Neural progenitor cell (in vitro differentiated cells): Measurements from ENCODE around the gene STK32B. TPM values are rescaled to one million over a fixed set of nuclear protein-coding genes. Genes with fewer than 3 reads are reported as not detected.

Source experiments
- DNase-seq: peaks from one replicate; pipeline ENCODE4 v3.0.0-alpha.2; 2016; ENCODE audit warnings: low spot score
- H2AFZ ChIP-seq: fragments of 200-600 bp; sonication (generic); replicated peaks from 2 replicates; pipeline ENCODE4 v1.6.1; 2016; ENCODE audit warnings: antibody characterized with exemption
- H3F3A ChIP-seq: fragments of 200-600 bp; sonication (generic); 2 replicates; pipeline ENCODE4 v1.6.1; 2016; ENCODE audit warnings: antibody characterized with exemption, low read depth
- H3K27ac ChIP-seq: fragments of 200-600 bp; sonication (generic); 2 replicates; pipeline ENCODE4 v1.5.1; 2016; ENCODE audit warnings: mild to moderate bottlenecking
- H3K27me3 ChIP-seq: fragments of 200-600 bp; sonication (generic); 2 replicates; pipeline ENCODE4 v1.6.1; 2016; ENCODE audit warnings: mild to moderate bottlenecking, moderate library complexity
- H3K36me3 ChIP-seq: fragments of 200-600 bp; sonication (generic); 2 replicates; pipeline ENCODE4 v1.5.1; 2016
- H3K4me1 ChIP-seq: fragments of 200-600 bp; sonication (generic); 2 replicates; pipeline ENCODE4 v1.6.1; 2016; ENCODE audit warnings: mixed run types
- H3K4me2 ChIP-seq: fragments of 200-600 bp; sonication (generic); 2 replicates; pipeline ENCODE4 v1.6.1; 2016
- H3K4me3 ChIP-seq: fragments of 200-600 bp; sonication (generic); 2 replicates; pipeline ENCODE4 v1.5.1; 2016
- H3K79me2 ChIP-seq: fragments of 200-600 bp; sonication (generic); 2 replicates; pipeline ENCODE4 v1.6.1; 2016; ENCODE audit warnings: low read depth
- H3K9ac ChIP-seq: fragments of 200-600 bp; sonication (generic); 2 replicates; pipeline ENCODE4 v1.6.1; 2016
- H3K9me3 ChIP-seq: fragments of 200-600 bp; sonication (generic); 2 replicates; pipeline ENCODE4 v1.5.1; 2016; ENCODE audit warnings: low read depth
- H4K20me1 ChIP-seq: fragments of 200-600 bp; sonication (generic); 2 replicates; pipeline ENCODE4 v1.6.1; 2016; ENCODE audit warnings: low read depth
- H3K27ac Mint-ChIP-seq: 3 replicates; pipeline ENCODE4 v1.8.0; 2021; ENCODE audit warnings: mixed read lengths
- H3K27me3 Mint-ChIP-seq: 2 replicates; pipeline ENCODE4 v1.8.0; 2022; ENCODE audit warnings: low read depth, mild to moderate bottlenecking, inconsistent platforms, moderate library complexity, mixed read lengths; ENCODE audit not compliant: insufficient read depth
- H3K36me3 Mint-ChIP-seq: 3 replicates; pipeline ENCODE4 v1.8.0; 2021; ENCODE audit warnings: mixed read lengths
- H3K4me1 Mint-ChIP-seq: 3 replicates; pipeline ENCODE4 v1.8.0; 2021; ENCODE audit warnings: mixed read lengths
- H3K4me3 Mint-ChIP-seq: 3 replicates; pipeline ENCODE4 v1.8.0; 2021; ENCODE audit warnings: mild to moderate bottlenecking, moderate library complexity, mixed read lengths
- H3K9me3 Mint-ChIP-seq: 3 replicates; pipeline ENCODE4 v1.8.0; 2020; ENCODE audit warnings: mixed read lengths
- EZH2 ChIP-seq: fragments of 200-600 bp; sonication (generic); IDR thresholded peaks from 2 replicates; pipeline ENCODE4 v1.6.1; 2017; ENCODE audit warnings: antibody characterized with exemption, mild to moderate bottlenecking, moderate library complexity
- EZH2phosphoT487 ChIP-seq: fragments of 200-600 bp; sonication (generic); IDR thresholded peaks from 2 replicates; pipeline ENCODE4 v1.6.1; 2017; ENCODE audit warnings: antibody characterized with exemption
- total RNA-seq: library from RNA; depleted of rRNA; stranded (reverse); fragments of >200 nt; gene quantifications from 2 replicates; pipeline ENCODE4 v1.2.3, GENCODE V29; 2015; ENCODE audit warnings: low replicate concordance
- TF ChIP-seq, protein P1 (sequence below): fragments of 200-600 bp; sonication (generic); IDR thresholded peaks from 2 replicates; pipeline ENCODE4 v1.5.1; 2017; ENCODE audit warnings: antibody characterized with exemption, mild to moderate bottlenecking

STK32B gene
- total RNA-seq, 1 donor from 2014 or later = 2.5 TPM

DNA sequence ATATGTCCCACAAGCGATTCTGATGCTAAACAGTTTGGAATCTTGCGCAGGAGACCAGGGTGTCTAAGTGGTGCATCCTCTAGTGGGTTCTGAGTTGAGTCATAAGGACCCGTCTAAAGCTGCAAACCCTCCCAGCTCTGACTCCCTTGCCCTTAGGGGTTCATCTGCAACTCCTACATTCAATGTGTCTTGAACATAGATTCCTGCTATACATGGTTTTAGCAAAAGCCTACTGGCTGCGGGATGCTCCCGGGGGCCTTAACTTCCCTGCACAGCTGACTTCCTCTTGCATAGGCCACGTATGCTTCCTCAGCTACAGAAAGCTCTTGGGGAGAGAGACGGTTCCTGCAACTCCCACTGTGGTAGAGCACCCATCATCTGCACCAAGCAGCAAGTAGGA lies 420.4 kb downstream of the STK32B start:
- Histone ChIP-seq H3K9me3 (no peaks in the 10 kb centered on the region), H3F3A (no peaks in the 10 kb centered on the region), H3K36me3 (no peaks in the 10 kb centered on the region), H3K4me3 (no peak overlapping the region), H3K27ac (no peak overlapping the region), H3K9ac (no peak overlapping the region), H3K4me2 (no peak overlapping the region), H2AFZ (no peak overlapping the region), H4K20me1 (no peaks in the 10 kb centered on the region), H3K4me1 (no peaks in the 10 kb centered on the region), H3K79me2 (no peaks in the 10 kb centered on the region), H3K27me3 (no peaks in the 10 kb centered on the region)
- Mint-ChIP-seq H3K36me3 (no peaks in the 10 kb centered on the region), H3K27ac (no peak overlapping the region), H3K4me3 (no peak overlapping the region), H3K9me3 (no peaks in the 10 kb centered on the region), H3K4me1 (peaks cover 2% of the 10 kb centered on the region), H3K27me3 (peaks cover 2% of the 10 kb centered on the region)
- DNase-seq = no peak
- TF ChIP-seq EZH2phosphoT487 = no peak

DNA sequence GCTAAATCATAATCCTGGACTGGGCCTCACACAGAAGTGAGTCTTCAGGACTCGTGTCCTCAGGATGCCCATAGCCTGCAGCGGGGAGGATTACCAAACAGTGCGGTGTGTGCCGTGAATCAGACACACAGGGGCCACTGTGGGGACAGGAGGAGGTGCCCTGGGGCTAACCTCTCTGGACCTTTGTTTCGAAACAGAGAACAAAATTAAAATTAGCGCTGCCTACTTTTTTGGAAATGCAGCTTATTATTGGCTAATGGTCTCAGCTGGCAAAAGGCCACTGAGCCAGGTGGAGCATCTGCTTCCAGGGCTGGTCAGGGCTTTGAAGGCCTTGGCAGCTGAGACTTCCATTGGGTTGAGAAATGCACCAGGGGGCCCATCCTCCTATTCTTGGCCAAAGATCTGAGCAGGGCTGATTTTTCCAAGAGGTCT lies 420.9 kb downstream of the STK32B start:
- Mint-ChIP-seq H3K4me1 (peaks cover 2% of the 10 kb centered on the region), H3K9me3 (no peaks in the 10 kb centered on the region), H3K27me3 (peaks cover 2% of the 10 kb centered on the region), H3K4me3 (no peak overlapping the region), H3K36me3 (no peaks in the 10 kb centered on the region), H3K27ac (no peak overlapping the region)
- no peaks in the 10 kb centered on the region for H3K4me1 ChIP-seq
- no peaks in the 10 kb centered on the region for H3K36me3 ChIP-seq
- no peak overlapping the region for H3K27ac ChIP-seq
- H3K27me3 ChIP-seq = no peaks in the 10 kb centered on the region
- DNase-seq = no peak
- no peaks in the 10 kb centered on the region for H3K79me2 ChIP-seq
- H3F3A ChIP-seq = no peaks in the 10 kb centered on the region
- no peak overlapping the region for H2AFZ ChIP-seq
- TF ChIP-seq, protein P1, sequence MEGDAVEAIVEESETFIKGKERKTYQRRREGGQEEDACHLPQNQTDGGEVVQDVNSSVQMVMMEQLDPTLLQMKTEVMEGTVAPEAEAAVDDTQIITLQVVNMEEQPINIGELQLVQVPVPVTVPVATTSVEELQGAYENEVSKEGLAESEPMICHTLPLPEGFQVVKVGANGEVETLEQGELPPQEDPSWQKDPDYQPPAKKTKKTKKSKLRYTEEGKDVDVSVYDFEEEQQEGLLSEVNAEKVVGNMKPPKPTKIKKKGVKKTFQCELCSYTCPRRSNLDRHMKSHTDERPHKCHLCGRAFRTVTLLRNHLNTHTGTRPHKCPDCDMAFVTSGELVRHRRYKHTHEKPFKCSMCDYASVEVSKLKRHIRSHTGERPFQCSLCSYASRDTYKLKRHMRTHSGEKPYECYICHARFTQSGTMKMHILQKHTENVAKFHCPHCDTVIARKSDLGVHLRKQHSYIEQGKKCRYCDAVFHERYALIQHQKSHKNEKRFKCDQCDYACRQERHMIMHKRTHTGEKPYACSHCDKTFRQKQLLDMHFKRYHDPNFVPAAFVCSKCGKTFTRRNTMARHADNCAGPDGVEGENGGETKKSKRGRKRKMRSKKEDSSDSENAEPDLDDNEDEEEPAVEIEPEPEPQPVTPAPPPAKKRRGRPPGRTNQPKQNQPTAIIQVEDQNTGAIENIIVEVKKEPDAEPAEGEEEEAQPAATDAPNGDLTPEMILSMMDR = no peak
- TF ChIP-seq EZH2phosphoT487 = no peak
- TF ChIP-seq EZH2 = no peak
- H3K9me3 ChIP-seq = no peaks in the 10 kb centered on the region
- H3K4me2 ChIP-seq = no peak overlapping the region
- no peak overlapping the region for H3K4me3 ChIP-seq
- H3K9ac ChIP-seq = no peak overlapping the region
- H4K20me1 ChIP-seq = no peaks in the 10 kb centered on the region

DNA sequence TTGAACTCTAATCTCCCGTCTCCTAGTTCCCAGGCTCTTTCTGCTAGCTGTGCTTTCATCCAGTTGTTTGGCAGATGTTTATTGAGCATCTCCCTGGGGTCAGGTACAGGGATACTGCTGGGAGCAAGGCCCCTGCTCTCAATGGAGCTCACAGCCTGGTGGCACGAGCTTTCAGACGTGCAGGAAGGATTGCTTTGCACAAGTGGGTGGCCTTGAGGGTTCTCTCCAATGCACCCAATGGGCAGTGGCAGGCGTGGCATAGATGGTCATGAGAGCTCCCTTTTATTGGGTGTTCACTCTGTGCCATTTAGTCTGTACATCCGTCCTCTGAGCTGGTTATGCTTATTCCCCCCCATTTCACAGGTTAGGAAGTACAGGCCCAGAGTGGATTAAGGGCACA lies 421.8 kb downstream of the STK32B start:
- Mint-ChIP-seq H3K9me3 (no peaks in the 10 kb centered on the region), H3K27me3 (peaks cover 2% of the 10 kb centered on the region), H3K4me1 (peaks cover 2% of the 10 kb centered on the region), H3K27ac (no peak overlapping the region), H3K4me3 (no peak overlapping the region), H3K36me3 (no peaks in the 10 kb centered on the region)
- no peak for DNase-seq
- Histone ChIP-seq H3K4me3 (no peak overlapping the region), H2AFZ (no peak overlapping the region), H3K4me2 (no peak overlapping the region), H3K79me2 (no peaks in the 10 kb centered on the region), H3K4me1 (no peaks in the 10 kb centered on the region), H3K9me3 (no peaks in the 10 kb centered on the region), H3K9ac (no peak overlapping the region), H3K27me3 (no peaks in the 10 kb centered on the region), H3F3A (no peaks in the 10 kb centered on the region), H4K20me1 (no peaks in the 10 kb centered on the region), H3K27ac (no peak overlapping the region), H3K36me3 (no peaks in the 10 kb centered on the region)
- no peak for TF ChIP-seq EZH2phosphoT487
- TF ChIP-seq, protein P1 = no peak
- no peak for TF ChIP-seq EZH2

DNA sequence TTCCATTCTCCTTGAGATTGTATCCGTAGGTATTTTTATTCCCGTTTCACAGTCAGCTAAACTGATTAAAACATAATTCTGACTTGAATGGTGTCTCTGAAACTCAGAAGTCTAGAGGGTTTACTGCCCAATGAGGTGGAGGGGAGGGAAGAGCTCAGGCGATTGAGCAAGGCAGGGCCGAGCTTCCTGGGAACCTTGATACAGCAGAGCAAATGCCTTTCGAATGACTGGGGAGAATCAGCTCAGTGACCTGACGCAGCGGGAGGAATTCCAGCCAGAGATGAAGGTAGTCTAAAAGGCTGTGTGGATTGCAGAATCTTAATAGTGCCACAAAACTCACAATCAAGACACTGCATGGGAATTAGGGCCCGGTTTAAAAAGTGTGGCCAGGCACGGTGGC lies 423.5 kb downstream of the STK32B start:
- Mint-ChIP-seq H3K4me1 (peaks cover 2% of the 10 kb centered on the region), H3K36me3 (no peaks in the 10 kb centered on the region), H3K4me3 (no peak overlapping the region), H3K9me3 (no peaks in the 10 kb centered on the region), H3K27ac (no peak overlapping the region), H3K27me3 (peaks cover 2% of the 10 kb centered on the region)
- Histone ChIP-seq H3K36me3 (no peaks in the 10 kb centered on the region), H3K4me3 (no peak overlapping the region), H4K20me1 (no peaks in the 10 kb centered on the region), H3K4me1 (no peaks in the 10 kb centered on the region), H3K79me2 (no peaks in the 10 kb centered on the region), H3K27me3 (no peaks in the 10 kb centered on the region), H3K9ac (no peak overlapping the region), H3K9me3 (no peaks in the 10 kb centered on the region), H3K4me2 (no peak overlapping the region), H3F3A (no peaks in the 10 kb centered on the region), H2AFZ (no peak overlapping the region), H3K27ac (no peak overlapping the region)
- DNase-seq = no peak
- TF ChIP-seq, protein P1 = no peak
- no peak for TF ChIP-seq EZH2
- no peak for TF ChIP-seq EZH2phosphoT487
